ENCODE results near the gene TMEFF2.

DNA sequence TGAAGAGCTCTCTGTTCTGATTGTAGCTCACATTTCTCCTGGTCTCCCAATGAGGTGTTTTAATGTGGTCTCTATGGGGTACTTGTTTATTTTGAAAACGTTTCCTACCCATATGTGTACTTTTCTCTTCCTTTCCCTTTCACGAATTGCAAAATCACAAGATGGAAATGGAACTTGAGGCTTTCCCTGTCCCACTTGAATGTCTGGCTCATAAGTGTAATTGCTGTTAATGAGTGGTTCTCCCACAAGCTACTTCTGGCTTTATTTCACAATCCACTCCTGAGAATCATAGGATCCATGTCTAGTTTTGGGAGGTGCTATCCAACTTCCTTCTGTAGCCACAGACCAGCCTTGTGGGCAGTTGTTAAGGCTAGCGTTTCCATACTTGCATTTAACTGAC lies 266.7 kb downstream of the TMEFF2 start:
- TF ChIP-seq TAF1 (IDR thresholded peaks at IDR 0.05; ENCODE audit: low read depth, low read length) (no peak), POLR2A (IDR thresholded peaks at IDR 0.05; ENCODE audit: low read depth, low read length) (no peak), POU2F2 (IDR thresholded peaks at IDR 0.05; ENCODE audit: low read depth, low read length) (no peak)

Data from GM12891 (cell line).